SK-N-MC (cell line): ENCODE measurements around the gene TFAP2B.
A peak's percentile ranks its signal among the peaks of the same experiment; 100 is the strongest.

Experiments used
- DNase-seq: peaks from one replicate; pipeline ENCODE4 v3.0.0-alpha.2; 2011; ENCODE audit warnings: low read depth, low spot score
- H3K27ac ChIP-seq: fragments of 200-600 bp; sonication (generic); 2 replicates; pipeline ENCODE4 v1.5.1; 2016; ENCODE audit warnings: mixed run types
- H3K36me3 ChIP-seq: fragments of 200-600 bp; sonication (generic); 2 replicates; pipeline ENCODE4 v1.6.1; 2017; ENCODE audit warnings: antibody characterized with exemption, low read length, mixed read lengths; ENCODE audit not compliant: insufficient read depth
- H3K4me3 ChIP-seq: fragments of 200-600 bp; sonication (generic); 2 replicates; pipeline ENCODE4 v1.5.1; 2016
- H3K9ac ChIP-seq: fragments of 200-600 bp; sonication (generic); 2 replicates; pipeline ENCODE4 v1.8.0; 2017; ENCODE audit warnings: mixed run types, mixed read lengths; ENCODE audit not compliant: insufficient read length
- H3K9me3 ChIP-seq: fragments of 200-600 bp; sonication (generic); 2 replicates; pipeline ENCODE4 v1.6.1; 2017; ENCODE audit warnings: low read depth, mild to moderate bottlenecking, antibody characterized with exemption, low read length, moderate library complexity, mixed read lengths
- EZH2 ChIP-seq: fragments of 200-600 bp; sonication (generic); IDR thresholded peaks from one replicate; pipeline ENCODE4 v1.6.1; 2017; ENCODE audit warnings: antibody characterized with exemption
- FOXP2 ChIP-seq: optimal IDR thresholded peaks from 2 replicates; pipeline ENCODE3; 2011; ENCODE audit warnings: mild to moderate bottlenecking, moderate library complexity; ENCODE audit not compliant: insufficient read depth; ENCODE audit errors: extremely low read length, control extremely low read depth
- POLR2AphosphoS5 ChIP-seq: IDR thresholded peaks from 2 replicates; pipeline ENCODE4 v1.6.1; 2012; ENCODE audit warnings: mild to moderate bottlenecking, low read depth, low read length, borderline replicate concordance

The TFAP2B gene

DNA sequence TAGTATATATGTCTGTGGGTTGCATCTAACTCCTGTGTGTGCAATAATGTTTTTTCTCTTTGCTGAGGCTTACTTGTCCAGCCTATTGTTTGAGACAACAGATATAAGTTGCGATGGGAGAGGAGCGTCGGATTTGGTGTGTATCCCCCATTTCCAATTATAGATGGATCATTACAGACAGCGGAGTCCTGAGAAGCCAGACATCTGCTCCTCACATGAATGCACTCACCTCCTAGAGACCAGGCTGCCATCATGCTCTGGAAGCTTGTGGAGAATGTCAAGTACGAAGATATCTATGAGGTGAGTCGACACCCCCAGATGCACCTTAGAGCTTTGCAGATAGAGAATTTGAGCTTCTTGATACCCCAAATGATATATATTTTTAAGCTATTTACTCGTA is at the start of gene TFAP2B:
TFAP2B (plus strand) TSS at position 199 of the 400 bp plus-strand sequence; CDS start at position 220, 21 bp downstream.
- peak within 1 kb of the TSS; percentile 97 for H3K4me3 ChIP-seq

DNA sequence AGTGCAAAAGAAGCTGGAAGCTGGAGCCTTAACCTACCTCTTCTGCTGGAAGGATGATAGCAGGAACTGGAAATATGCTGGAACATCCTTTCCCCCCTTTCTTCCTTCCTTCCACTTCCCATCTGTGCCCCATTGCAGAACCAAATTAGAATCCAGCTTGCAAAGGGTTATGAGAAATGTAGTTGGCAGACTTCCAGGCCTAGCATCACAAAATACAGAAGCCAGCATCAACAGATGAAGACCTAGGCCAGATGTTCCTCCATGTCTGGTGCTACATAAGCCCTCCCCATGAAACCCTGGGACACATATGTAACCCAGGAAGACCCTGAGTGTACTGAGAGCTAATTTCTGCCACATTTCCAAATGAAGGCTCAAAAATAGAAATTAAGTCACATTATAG is 40.0 kb upstream of the TFAP2B start:
- Histone ChIP-seq H3K9ac (no peak overlapping the region), H3K36me3 (no peaks in the 10 kb centered on the region), H3K4me3 (no peak overlapping the region), H3K9me3 (no peaks in the 10 kb centered on the region), H3K27ac (no peak overlapping the region)
- DNase-seq = no peak
- no peak for TF ChIP-seq EZH2
- no peak for TF ChIP-seq POLR2AphosphoS5
- no peak for TF ChIP-seq FOXP2

More for the DNA sequence above, at the start of gene TFAP2B:
- Histone ChIP-seq H3K9ac (peak within 1 kb of the TSS; percentile 100), H3K27ac (peak within 1 kb of the TSS; percentile 98), H3K9me3 (no peaks in the 10 kb centered on the region), H3K36me3 (peaks cover 44% of the 10 kb centered on the region)
- TF ChIP-seq FOXP2 (no peak), POLR2AphosphoS5 (peak; percentile 79), EZH2 (no peak)
- peak; percentile 84 for DNase-seq

DNA sequence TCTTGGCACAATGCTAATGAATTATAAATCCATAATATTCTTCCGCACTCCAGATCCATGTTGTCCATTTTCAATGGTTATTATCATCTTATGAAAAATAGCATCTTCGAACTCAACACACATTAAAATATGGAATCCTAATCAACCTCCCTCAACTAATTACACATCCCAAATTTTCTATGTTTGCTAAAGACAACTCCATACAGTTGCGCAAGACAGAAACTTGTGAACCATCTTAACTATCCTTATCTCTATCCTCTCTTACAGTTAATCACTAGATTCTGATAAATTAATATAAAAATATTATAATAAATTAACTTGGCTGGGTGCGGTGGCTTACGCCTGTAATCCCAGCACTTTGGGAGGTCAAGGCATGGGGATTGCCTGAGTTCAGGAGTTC is 38.3 kb upstream of the TFAP2B start:
- H3K36me3 ChIP-seq = no peaks in the 10 kb centered on the region
- DNase-seq = no peak
- H3K9me3 ChIP-seq = no peaks in the 10 kb centered on the region
- H3K4me3 ChIP-seq = no peak overlapping the region
- H3K27ac ChIP-seq = no peak overlapping the region
- H3K9ac ChIP-seq = no peak overlapping the region
- no peak for TF ChIP-seq FOXP2
- no peak for TF ChIP-seq POLR2AphosphoS5
- no peak for TF ChIP-seq EZH2

DNA sequence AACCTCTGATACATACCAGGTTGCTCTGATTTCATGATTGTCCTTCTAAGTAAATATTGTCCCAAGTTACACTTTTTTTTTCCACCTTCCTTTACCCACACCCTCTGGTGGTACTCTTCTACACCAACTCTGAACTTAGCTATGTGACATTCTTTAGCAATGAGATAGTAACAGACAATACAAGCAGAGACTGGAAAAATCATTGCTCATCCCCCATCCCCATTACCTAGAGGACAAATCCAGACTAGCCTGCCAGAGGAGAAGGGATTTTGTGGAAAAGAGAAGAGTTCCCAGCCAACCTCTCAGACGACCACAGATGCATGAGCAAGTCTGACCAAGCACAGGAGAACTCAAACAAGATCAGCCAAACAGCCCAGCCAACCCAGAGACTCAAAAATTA is 32.8 kb upstream of the TFAP2B start:
- Histone ChIP-seq H3K9ac (no peak overlapping the region), H3K36me3 (no peaks in the 10 kb centered on the region), H3K4me3 (no peak overlapping the region), H3K27ac (no peak overlapping the region), H3K9me3 (no peaks in the 10 kb centered on the region)
- DNase-seq = no peak
- TF ChIP-seq FOXP2 = no peak
- TF ChIP-seq POLR2AphosphoS5 = no peak
- no peak for TF ChIP-seq EZH2

DNA sequence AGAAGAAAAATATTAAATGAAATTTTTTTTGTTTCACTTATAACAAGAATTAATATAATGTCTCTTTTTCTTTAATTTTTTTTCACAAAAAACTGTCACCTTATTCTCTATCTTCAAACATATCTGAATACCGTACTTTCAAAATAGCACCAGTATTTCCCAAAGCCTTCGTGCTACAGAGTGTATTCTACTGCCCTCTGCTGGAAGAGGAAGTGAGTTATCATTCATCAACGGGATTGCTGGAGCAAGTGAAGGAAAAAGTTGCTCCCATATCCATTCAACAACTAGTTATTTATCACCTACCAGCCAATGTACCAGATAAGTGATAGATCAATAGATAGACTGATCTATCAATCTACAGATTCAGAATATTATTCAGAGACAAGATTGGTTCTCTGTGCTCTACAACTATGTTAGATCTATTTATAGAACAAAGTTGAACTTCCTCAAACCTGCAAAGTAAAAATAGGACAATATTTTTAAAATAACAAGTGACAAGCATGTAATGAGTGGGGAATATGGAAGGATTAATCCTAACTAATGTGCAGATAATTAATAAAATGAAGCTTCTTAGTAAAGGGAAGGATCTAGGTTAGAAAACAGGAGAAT is 26.7 kb upstream of the TFAP2B start:
- DNase-seq = peak; percentile 37
- Histone ChIP-seq H3K9me3 (no peaks in the 10 kb centered on the region), H3K36me3 (no peaks in the 10 kb centered on the region), H3K4me3 (no peak overlapping the region), H3K9ac (no peak overlapping the region), H3K27ac (no peak overlapping the region)
- TF ChIP-seq EZH2 (no peak), FOXP2 (no peak), POLR2AphosphoS5 (no peak)

DNA sequence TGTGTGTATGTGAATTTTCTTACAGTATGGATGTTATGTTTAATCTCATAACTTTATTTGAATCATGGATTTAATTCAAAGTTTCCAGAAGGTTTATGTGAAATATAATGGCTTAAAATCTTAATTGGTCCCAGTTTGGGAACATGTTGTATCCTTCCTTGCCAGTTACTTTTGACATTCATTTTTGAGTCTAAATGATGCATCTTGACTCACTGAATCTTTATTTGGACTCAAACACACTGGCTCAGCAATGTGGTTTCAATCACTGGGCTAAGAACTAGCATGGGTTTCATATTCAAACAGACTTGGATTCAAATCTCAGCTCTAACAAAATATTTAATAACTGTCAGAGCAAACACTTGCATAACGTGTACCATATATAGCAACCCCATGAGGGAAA is 25.9 kb upstream of the TFAP2B start:
- H3K4me3 ChIP-seq = no peak overlapping the region
- TF ChIP-seq POLR2AphosphoS5 = no peak
- no peak for TF ChIP-seq FOXP2
- TF ChIP-seq EZH2 = no peak
- H3K9me3 ChIP-seq = no peaks in the 10 kb centered on the region
- H3K36me3 ChIP-seq = no peaks in the 10 kb centered on the region
- H3K9ac ChIP-seq = no peak overlapping the region
- no peak for DNase-seq
- no peak overlapping the region for H3K27ac ChIP-seq

DNA sequence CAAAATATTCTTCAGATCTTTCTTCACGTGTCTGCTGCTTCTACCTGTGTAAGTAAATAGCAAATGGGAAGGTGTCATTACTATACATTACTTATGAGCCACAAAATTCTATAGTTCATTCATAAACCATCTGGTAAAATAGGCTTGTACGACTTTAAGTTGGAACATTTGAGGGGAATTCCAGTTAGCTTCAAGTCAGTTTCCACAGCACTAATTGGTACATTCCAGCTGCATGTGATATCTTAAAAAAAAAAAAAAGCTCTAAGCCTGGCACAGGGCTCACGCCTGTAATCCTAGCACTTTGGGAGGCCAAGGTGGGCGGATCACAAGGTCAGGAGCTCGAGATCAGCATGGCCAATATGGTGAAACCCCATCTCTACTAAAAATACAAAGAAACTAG is 23.1 kb upstream of the TFAP2B start:
- Histone ChIP-seq H3K27ac (no peak overlapping the region), H3K4me3 (no peak overlapping the region), H3K36me3 (no peaks in the 10 kb centered on the region), H3K9ac (no peak overlapping the region), H3K9me3 (no peaks in the 10 kb centered on the region)
- TF ChIP-seq EZH2 (no peak), FOXP2 (no peak), POLR2AphosphoS5 (no peak)
- no peak for DNase-seq

DNA sequence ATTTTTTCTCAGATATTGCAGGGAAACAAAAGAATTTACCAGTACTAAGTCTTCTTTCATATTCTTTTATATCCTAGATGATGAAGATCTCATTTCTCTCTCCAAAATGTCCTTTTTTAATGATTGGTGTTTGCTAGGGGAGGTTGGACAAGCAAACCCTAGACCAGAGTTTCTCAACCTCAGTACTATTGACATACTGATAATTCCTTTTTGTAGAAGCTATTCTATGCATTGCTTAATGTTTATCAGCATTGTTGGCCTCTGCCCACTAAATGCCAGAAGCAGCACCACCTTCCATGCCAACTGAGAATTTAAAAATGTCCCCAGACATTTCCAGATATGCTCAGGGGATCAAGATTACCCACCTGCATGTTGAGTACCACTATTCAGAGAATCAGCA is 14.4 kb upstream of the TFAP2B start:
- no peak overlapping the region for H3K27ac ChIP-seq
- no peak overlapping the region for H3K9ac ChIP-seq
- no peak for TF ChIP-seq FOXP2
- TF ChIP-seq EZH2 = no peak
- TF ChIP-seq POLR2AphosphoS5 = no peak
- no peaks in the 10 kb centered on the region for H3K36me3 ChIP-seq
- no peaks in the 10 kb centered on the region for H3K9me3 ChIP-seq
- no peak overlapping the region for H3K4me3 ChIP-seq
- DNase-seq = no peak

DNA sequence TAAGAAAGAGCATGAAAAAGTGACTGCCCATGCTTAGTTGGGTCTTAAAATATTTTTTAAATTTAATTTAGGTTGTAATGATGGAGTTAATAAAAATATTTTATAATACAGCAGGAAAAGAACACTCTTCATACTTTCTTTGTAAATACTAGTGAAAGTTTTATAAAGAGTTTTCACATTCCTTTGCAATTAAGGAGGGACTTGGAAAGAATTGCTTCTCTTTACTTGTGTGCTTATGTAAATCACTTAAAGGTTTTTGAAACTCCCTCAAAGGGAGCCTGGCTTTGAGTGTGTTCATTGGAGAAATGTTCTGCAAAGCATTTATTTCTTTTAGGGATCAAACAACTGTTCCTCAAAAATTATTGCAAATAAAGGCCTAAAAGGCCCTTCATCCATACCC is 11.6 kb upstream of the TFAP2B start:
- no peak for DNase-seq
- Histone ChIP-seq H3K4me3 (no peak overlapping the region; the same call in 1 of the 2 replicates), H3K9ac (no peak overlapping the region), H3K9me3 (no peaks in the 10 kb centered on the region), H3K27ac (peak overlapping the region; percentile 61; the same call in 1 of the 2 replicates), H3K36me3 (no peaks in the 10 kb centered on the region)
- TF ChIP-seq POLR2AphosphoS5 (no peak), EZH2 (no peak), FOXP2 (no peak)
